Measurements from ENCODE around the gene PSMB2. TPM values are rescaled to one million over a fixed set of nuclear protein-coding genes. Genes with fewer than 3 reads are reported as not detected.

PSMB2 gene
- total and polyA plus RNA-seq, 9 donors, result 16.7 to 88.7 (median 36.9) TPM

GRCh38 chr1:35564037-35564883 is 77.1 kb downstream of the PSMB2 start:
- Histone ChIP-seq H3K4me3 (no peak overlapping the region), H3K9me3 (no peaks in the 10 kb centered on the region), H3K4me1 (ENCODE audit: insufficient read depth) (peaks cover 4% of the 10 kb centered on the region), H3K36me3 (no peaks in the 10 kb centered on the region), H3K27ac (no peak overlapping the region), H3K27me3 (no peaks in the 10 kb centered on the region)
- peak; percentile 72 to 85 (median 82) for DNase-seq
- WGBS, 3 donors, result 72 to 76% (median 76%) methylated on average over 9 of the region's 9 CpGs
- peak; percentile 30 to 63 (median 58) for TF ChIP-seq CTCF (IDR thresholded peaks at IDR 0.05)
- TF ChIP-seq POLR2A (IDR thresholded peaks at IDR 0.05), result no peak
- TF ChIP-seq EP300 (IDR thresholded peaks at IDR 0.05), result no peak
- intact Hi-C loops (cut with DNase I), result loop anchor here in 3 of 4 donors (2.0 to 10.0 kb wide), 3 partner anchors 112 to 369 kb away; partner anchors contain the start of gene SFPQ (in 1 of the 3)

DNA sequence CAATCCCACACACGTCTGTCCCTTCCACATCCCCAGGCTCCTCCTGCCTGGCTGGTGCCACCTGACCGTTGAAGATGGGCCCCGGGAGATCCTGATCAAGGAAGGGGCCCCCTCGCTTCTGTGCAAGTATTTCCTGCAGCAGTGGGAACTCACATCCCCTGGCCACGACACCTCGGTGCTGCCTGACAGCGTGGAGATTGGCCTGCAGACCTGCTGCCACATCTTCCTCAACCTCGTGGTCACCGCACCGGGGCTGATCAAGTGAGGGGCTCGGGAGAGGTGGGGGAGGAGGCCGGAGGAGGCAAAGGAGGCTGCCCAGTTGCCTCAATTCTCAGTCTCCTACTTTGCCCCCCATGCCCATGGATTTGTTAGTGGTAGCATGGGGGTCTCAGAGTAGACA is 78.2 kb downstream of the PSMB2 start:
- DNase-seq, result no peak
- intact Hi-C loops (cut with DNase I), result loop anchor here in 3 of 4 donors (5.0 to 10.0 kb wide), 2 partner anchors 111 to 368 kb away; partner anchors contain the start of gene SFPQ (in 1 of the 3)
- 69 to 80% (median 69%) methylated on average over 12 of the region's 12 CpGs for WGBS, 3 donors
- Histone ChIP-seq H3K27ac (no peak overlapping the region), H3K4me3 (no peak overlapping the region), H3K9me3 (no peaks in the 10 kb centered on the region), H3K4me1 (ENCODE audit: insufficient read depth) (peaks cover 6% of the 10 kb centered on the region), H3K27me3 (no peaks in the 10 kb centered on the region), H3K36me3 (no peaks in the 10 kb centered on the region)
- no peak for TF ChIP-seq EP300 (IDR thresholded peaks at IDR 0.05)
- no peak for TF ChIP-seq POLR2A (IDR thresholded peaks at IDR 0.05)
- no peak for TF ChIP-seq CTCF (IDR thresholded peaks at IDR 0.05)

- TF ChIP-seq EP300 (IDR thresholded peaks at IDR 0.05) (no peak), POLR2A (IDR thresholded peaks at IDR 0.05) (no peak), CTCF (IDR thresholded peaks at IDR 0.05) (no peak)
- no peak for DNase-seq
- no peaks in the 10 kb centered on the region for H3K9me3 ChIP-seq
- no peak overlapping the region for H3K27ac ChIP-seq
- WGBS, 3 donors, result 81 to 88% (median 82%) methylated on average over 14 to 15 of the region's 15 CpGs
- H3K27me3 ChIP-seq, result no peaks in the 10 kb centered on the region
- peaks cover 6% of the 10 kb centered on the region for H3K4me1 ChIP-seq (ENCODE audit: insufficient read depth)
- no peak overlapping the region for H3K4me3 ChIP-seq
- intact Hi-C loops (cut with DNase I), result loop anchor here in 3 of 4 donors (5.0 to 10.0 kb wide), 2 partner anchors 110 to 367 kb away; partner anchors contain the start of gene SFPQ (in 1 of the 3)
- H3K36me3 ChIP-seq, result no peaks in the 10 kb centered on the region
These were observed 79.2 kb downstream of the PSMB2 start for GRCh38 chr1:35561972-35562680.

DNA sequence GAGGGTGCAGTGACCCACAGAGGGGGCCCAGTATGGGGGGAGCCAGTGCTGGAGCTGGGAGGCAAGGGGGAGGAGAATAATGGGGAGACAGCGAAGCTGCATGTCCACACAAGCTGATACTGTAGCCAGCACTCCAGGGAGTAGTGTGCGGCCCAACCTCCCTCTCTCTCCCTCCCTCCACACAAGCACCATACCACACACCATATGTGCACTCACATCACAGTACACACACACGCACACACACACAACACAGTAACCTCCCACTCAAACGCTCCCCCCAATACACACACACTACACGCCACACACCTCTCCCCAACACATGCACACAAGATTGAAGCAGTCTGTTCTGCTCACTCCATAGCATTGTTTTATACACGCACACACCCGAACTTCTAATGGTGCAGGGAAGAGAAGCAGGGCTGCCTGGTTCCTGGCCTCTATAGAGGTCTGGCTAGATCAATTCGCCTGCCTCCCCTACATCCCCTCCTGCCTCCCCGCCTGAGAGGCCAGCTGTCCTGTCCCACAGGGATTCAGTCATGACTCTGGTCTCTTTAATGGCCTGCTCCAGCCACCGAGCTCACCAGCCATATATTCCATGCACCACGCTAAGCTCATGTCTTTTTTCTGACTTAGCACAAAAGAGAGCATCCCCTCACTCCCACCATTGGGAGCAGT is 79.9 kb downstream of the PSMB2 start:
- H3K4me3 ChIP-seq, result no peak overlapping the region
- H3K4me1 ChIP-seq (ENCODE audit: insufficient read depth), result peaks cover 6% of the 10 kb centered on the region
- H3K9me3 ChIP-seq, result no peaks in the 10 kb centered on the region
- no peaks in the 10 kb centered on the region for H3K27me3 ChIP-seq
- no peaks in the 10 kb centered on the region for H3K36me3 ChIP-seq
- 75 to 81% (median 77%) methylated on average over 11 of the region's 11 CpGs for WGBS, 3 donors
- intact Hi-C loops (cut with DNase I), result loop anchor here in 3 of 4 donors (5.0 to 10.0 kb wide), 2 partner anchors 109 to 367 kb away; partner anchors contain the start of gene SFPQ (in 1 of the 3)
- no peak for DNase-seq
- H3K27ac ChIP-seq, result no peak overlapping the region
- TF ChIP-seq EP300 (IDR thresholded peaks at IDR 0.05), result no peak
- no peak for TF ChIP-seq CTCF (IDR thresholded peaks at IDR 0.05)
- TF ChIP-seq POLR2A (IDR thresholded peaks at IDR 0.05), result no peak

All from ovary (tissue), 9 donors.